Sigmoid colon (tissue), 3 donors: ENCODE data around the gene SULT1C2.

Experiments used
- CTCF ChIP-seq, 4 experiments: fragments of 450-650 bp in 3 of 4; fragments of 200-600 bp in 1 of 4; IDR thresholded peaks; one replicate each; pipeline ENCODE4 v1.5.1; 2016 to 2019; ENCODE audit warnings: antibody characterized with exemption in 4 of 4, mild to moderate bottlenecking in 3 of 4, moderate library complexity in 2 of 4
- POLR2A ChIP-seq, 2 donors: fragments of 450-650 bp; IDR thresholded peaks; one replicate each; pipeline ENCODE4 v1.6.1; 2016; ENCODE audit warnings: antibody characterized with exemption in 2 of 2, mild to moderate bottlenecking in 2 of 2, moderate library complexity in 2 of 2

- TF ChIP-seq CTCF (IDR thresholded peaks at IDR 0.05) (no peak), POLR2A (IDR thresholded peaks at IDR 0.05) (no peak)
These were observed 45.1 kb upstream of the SULT1C2 start for GRCh38 chr2:108243566-108243965.
